ENCODE data around the gene CAMK2N1. TPM values are rescaled to one million over a fixed set of nuclear protein-coding genes. Genes with fewer than 3 reads are reported as not detected.
A peak's percentile ranks its signal among the peaks of the same experiment; 100 is the strongest.

Gene CAMK2N1
- polyA plus RNA-seq, 2 of the 4 experiments (the other 2 are of a cell fraction) = 49.7 to 56.4 TPM

- ATAC-seq (no peak), DNase-seq (ENCODE audit: low read depth in 1 of 2, low spot score in 1 of 2) (no peak), FAIRE-seq (no peak)
- no peak for TF ChIP-seq KDM5A (IDR thresholded peaks at IDR 0.05)
- no peak for TF ChIP-seq MAZ (IDR thresholded peaks at IDR 0.05; ENCODE audit: borderline replicate concordance, low read depth, low read length)
- no peak for TF ChIP-seq RNF2 (IDR thresholded peaks at IDR 0.05; ENCODE audit: borderline replicate concordance, low read depth)
- TF ChIP-seq SMC3 (IDR thresholded peaks at IDR 0.05) = no peak
- no peak for TF ChIP-seq RCOR1 (IDR thresholded peaks at IDR 0.05; ENCODE audit: low read depth, low read length)
- no peak for TF ChIP-seq HES2 (IDR thresholded peaks at IDR 0.05)
- TF ChIP-seq SREBF2 (IDR thresholded peaks at IDR 0.05) = no peak
- TF ChIP-seq RAD21 (conservative IDR thresholded peaks at IDR 0.05 in 1 of 2, IDR thresholded peaks at IDR 0.05 in 1 of 2) = no peak
- TF ChIP-seq MYC (IDR thresholded peaks at IDR 0.05; ENCODE audit: borderline replicate concordance, low read length) = no peak
- TF ChIP-seq, protein P1, sequence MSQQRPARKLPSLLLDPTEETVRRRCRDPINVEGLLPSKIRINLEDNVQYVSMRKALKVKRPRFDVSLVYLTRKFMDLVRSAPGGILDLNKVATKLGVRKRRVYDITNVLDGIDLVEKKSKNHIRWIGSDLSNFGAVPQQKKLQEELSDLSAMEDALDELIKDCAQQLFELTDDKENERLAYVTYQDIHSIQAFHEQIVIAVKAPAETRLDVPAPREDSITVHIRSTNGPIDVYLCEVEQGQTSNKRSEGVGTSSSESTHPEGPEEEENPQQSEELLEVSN (IDR thresholded peaks at IDR 0.05; ENCODE audit: borderline replicate concordance, low read depth) = no peak
- TF ChIP-seq TP53 (CRISPR knock-in tag; IDR thresholded peaks at IDR 0.05) = no peak
- TF ChIP-seq HDAC2 (IDR thresholded peaks at IDR 0.05) = no peak
- no peak for TF ChIP-seq BCL3 (IDR thresholded peaks at IDR 0.05)
- TF ChIP-seq ZFP36 (IDR thresholded peaks at IDR 0.05; ENCODE audit: borderline replicate concordance, partially characterized antibody) = no peak
- TF ChIP-seq MAX (IDR thresholded peaks at IDR 0.05) = no peak
- TF ChIP-seq HOXA7 (CRISPR knock-in tag; IDR thresholded peaks at IDR 0.05) = no peak
- no peak for TF ChIP-seq JUN (IDR thresholded peaks at IDR 0.05)
- TF ChIP-seq, protein P2, sequence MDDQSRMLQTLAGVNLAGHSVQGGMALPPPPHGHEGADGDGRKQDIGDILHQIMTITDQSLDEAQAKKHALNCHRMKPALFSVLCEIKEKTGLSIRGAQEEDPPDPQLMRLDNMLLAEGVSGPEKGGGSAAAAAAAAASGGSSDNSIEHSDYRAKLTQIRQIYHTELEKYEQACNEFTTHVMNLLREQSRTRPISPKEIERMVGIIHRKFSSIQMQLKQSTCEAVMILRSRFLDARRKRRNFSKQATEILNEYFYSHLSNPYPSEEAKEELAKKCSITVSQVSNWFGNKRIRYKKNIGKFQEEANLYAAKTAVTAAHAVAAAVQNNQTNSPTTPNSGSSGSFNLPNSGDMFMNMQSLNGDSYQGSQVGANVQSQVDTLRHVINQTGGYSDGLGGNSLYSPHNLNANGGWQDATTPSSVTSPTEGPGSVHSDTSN (IDR thresholded peaks at IDR 0.05) = no peak
- WGBS (ENCODE audit: missing lambda C conversion rate) = 2% methylated on average over 14 of the region's 89 CpGs
- H3K9me3 ChIP-seq = no peaks in the 10 kb centered on the region
- peak overlapping the region; percentile 98 to 99 for H3K27ac ChIP-seq
- ChIA-PET POLR2A (interaction anchor here (0.6 to 3.4 kb wide), 5 partner anchors 8 to 289 kb away, joined by 3 to 21 read pairs (median 4); partner anchors contain the start of gene MUL1), CTCF (interaction anchor here (0.6 to 4.7 kb wide), 12 partner anchors 9 to 272 kb away, joined by 3 to 28 read pairs (median 4); no protein-coding TSS in a partner anchor)
- peaks cover 36% of the 10 kb centered on the region for H3K4me1 ChIP-seq
- H3K4me3 ChIP-seq = peak overlapping the region; percentile 95
- H3K4me2 ChIP-seq = peak overlapping the region; percentile 86
These were observed 1.2 kb downstream of the CAMK2N1 start for GRCh38 chr1:20484519-20485462.

- WGBS (ENCODE audit: missing lambda C conversion rate) = 3% methylated on average over 25 of the region's 58 CpGs
- H3K4me2 ChIP-seq = peak overlapping the region; percentile 86
- ATAC-seq (peak in 1 of 2 experiments; percentile 19; a peak in 3 of 6 replicates), DNase-seq (ENCODE audit: low read depth in 1 of 2, low spot score in 1 of 2) (peak in 1 of 2 experiments; percentile 43), FAIRE-seq (no peak)
- peak overlapping the region; percentile 95 for H3K4me3 ChIP-seq
- POLR2A ChIA-PET = interaction anchor here (1.3 to 3.4 kb wide), 2 partner anchors 7 to 10 kb away, joined by 4 to 21 read pairs; no protein-coding TSS in a partner anchor
- peak overlapping the region; percentile 98 to 99 for H3K27ac ChIP-seq
- H3K4me1 ChIP-seq = peaks cover 44% of the 10 kb centered on the region
- no peaks in the 10 kb centered on the region for H3K9me3 ChIP-seq
- CTCF ChIA-PET = interaction anchor here (0.6 to 4.7 kb wide), 17 partner anchors 8 to 271 kb away, joined by 3 to 28 read pairs (median 4); no protein-coding TSS in a partner anchor
- TF ChIP-seq EHMT2 (IDR thresholded peaks at IDR 0.05; ENCODE audit: low read depth) (no peak), KDM5A (IDR thresholded peaks at IDR 0.05) (no peak), HOXB5 (CRISPR knock-in tag; IDR thresholded peaks at IDR 0.05) (no peak), PHF8 (IDR thresholded peaks at IDR 0.05; ENCODE audit: borderline replicate concordance, low read depth) (no peak), RAD21 (conservative IDR thresholded peaks at IDR 0.05 in 1 of 2, IDR thresholded peaks at IDR 0.05 in 1 of 2) (peak in 1 of 2 experiments; percentile 17; a peak in 1 of 5 replicates), CEBPB (IDR thresholded peaks at IDR 0.05) (no peak), CTCF (IDR thresholded peaks at IDR 0.05) (peak; percentile 35; the same call in 2 of the 3 replicates), ZFP36 (IDR thresholded peaks at IDR 0.05; ENCODE audit: borderline replicate concordance, partially characterized antibody) (no peak), RNF2 (IDR thresholded peaks at IDR 0.05; ENCODE audit: borderline replicate concordance, low read depth) (no peak), HES2 (IDR thresholded peaks at IDR 0.05) (no peak), HEYL (CRISPR knock-in tag; IDR thresholded peaks at IDR 0.05) (no peak), MAX (IDR thresholded peaks at IDR 0.05) (peak; percentile 33), CBX2 (IDR thresholded peaks at IDR 0.05; ENCODE audit: borderline replicate concordance, low read depth) (no peak)
- TF ChIP-seq, protein P1 (IDR thresholded peaks at IDR 0.05; ENCODE audit: borderline replicate concordance, low read depth) = peak; percentile 38; the same call in 1 of the 2 replicates
These were observed 2.0 kb downstream of the CAMK2N1 start for GRCh38 chr1:20483833-20484518.

Data from A549 (cell line).